ENCODE data around the gene SAMD5.

DNA sequence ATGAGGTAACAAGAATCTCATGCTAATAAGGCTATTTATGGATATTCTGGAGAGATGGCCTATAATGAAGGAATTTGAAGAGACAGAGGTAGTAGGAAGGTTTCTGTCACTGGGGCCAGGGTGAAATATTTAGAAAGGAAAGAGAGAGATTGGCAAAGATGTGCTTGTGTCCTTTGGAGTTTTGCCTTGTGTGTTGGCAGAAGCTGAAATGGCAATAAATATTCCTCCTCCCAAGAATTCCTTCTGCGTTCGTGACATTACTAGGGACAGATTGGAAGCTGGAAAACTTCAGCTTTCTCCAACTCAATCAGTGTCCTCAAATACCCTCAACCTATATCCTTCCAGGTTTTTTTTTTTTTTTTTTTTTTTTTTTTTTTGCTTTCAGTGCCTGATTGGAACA, 6.3 kb downstream of the SAMD5 start:
- TF ChIP-seq CTCF (IDR thresholded peaks at IDR 0.05) (no peak), POLR2A (IDR thresholded peaks at IDR 0.05) (no peak)
